Stimulated activated naive B cell treated with anti-CD40 and anti-IgM and Interleukin-4, amounts not matched to agents 10 μg/mL and 1 μg/mL and 100 μg/mL, for 72 hours (primary cell): ENCODE measurements around the gene SPATA45.

Experiments
- ATAC-seq, 2 donors: fragments of 150-1000 bp; cut with Tn5 transposase; replicated peaks; 2 replicates each; pipeline ENCODE4 v1.10.0; 2021; ENCODE audit warnings: moderate library complexity in 1 of 2
- DNase-seq: peaks from one replicate; pipeline ENCODE4 v3.0.0; 2021
- H3K27ac Mint-ChIP-seq: one replicate; pipeline ENCODE4 v1.8.0; 2022; ENCODE audit warnings: mild to moderate bottlenecking, mixed read lengths
- H3K27me3 Mint-ChIP-seq, 2 donors: one replicate each; pipeline ENCODE4 v1.8.0; 2022; ENCODE audit warnings: mixed read lengths in 2 of 2
- H3K36me3 Mint-ChIP-seq, 2 donors: one replicate each; pipeline ENCODE4 v1.8.0; 2022; ENCODE audit warnings: mixed read lengths in 2 of 2, mild to moderate bottlenecking in 1 of 2
- H3K4me1 Mint-ChIP-seq, 2 donors: one replicate each; pipeline ENCODE4 v1.8.0; 2022; ENCODE audit warnings: mixed read lengths in 2 of 2, mild to moderate bottlenecking in 1 of 2
- H3K4me3 Mint-ChIP-seq, 2 donors: one replicate each; pipeline ENCODE4 v1.8.0; 2022; ENCODE audit warnings: mild to moderate bottlenecking in 2 of 2, mixed read lengths in 2 of 2, moderate library complexity in 1 of 2
- H3K9me3 Mint-ChIP-seq, 2 donors: one replicate each; pipeline ENCODE4 v1.8.0; 2022; ENCODE audit warnings: mixed read lengths in 2 of 2, mild to moderate bottlenecking in 1 of 2

The SPATA45 gene

GRCh38 chr1:212781225-212781624 lies 66.2 kb downstream of the SPATA45 start:
- Mint-ChIP-seq H3K4me1 (peaks cover 8 to 20% of the 10 kb centered on the region in 2 donors), H3K36me3 (peaks cover 20 to 42% of the 10 kb centered on the region in 2 donors), H3K4me3 (no peak overlapping the region), H3K9me3 (no peaks in the 10 kb centered on the region), H3K27ac (no peak overlapping the region), H3K27me3 (no peaks in the 10 kb centered on the region)
- ATAC-seq, result peak; percentile 79 to 93
- DNase-seq, result no peak

GRCh38 chr1:212780759-212781158 lies 66.7 kb downstream of the SPATA45 start:
- Mint-ChIP-seq H3K4me1 (peaks cover 8 to 20% of the 10 kb centered on the region in 2 donors), H3K27ac (no peak overlapping the region), H3K9me3 (no peaks in the 10 kb centered on the region), H3K36me3 (peaks cover 18 to 38% of the 10 kb centered on the region in 2 donors), H3K4me3 (no peak overlapping the region), H3K27me3 (no peaks in the 10 kb centered on the region)
- ATAC-seq (peak in 1 of 2 donors; percentile 19), DNase-seq (no peak)
